ENCODE data around the gene FBRSL1.

The FBRSL1 gene

GRCh38 chr12:132496358-132496669 lies 6.4 kb downstream of the FBRSL1 start:
- TF ChIP-seq CTCF (IDR thresholded peaks at IDR 0.05): no peak

DNA sequence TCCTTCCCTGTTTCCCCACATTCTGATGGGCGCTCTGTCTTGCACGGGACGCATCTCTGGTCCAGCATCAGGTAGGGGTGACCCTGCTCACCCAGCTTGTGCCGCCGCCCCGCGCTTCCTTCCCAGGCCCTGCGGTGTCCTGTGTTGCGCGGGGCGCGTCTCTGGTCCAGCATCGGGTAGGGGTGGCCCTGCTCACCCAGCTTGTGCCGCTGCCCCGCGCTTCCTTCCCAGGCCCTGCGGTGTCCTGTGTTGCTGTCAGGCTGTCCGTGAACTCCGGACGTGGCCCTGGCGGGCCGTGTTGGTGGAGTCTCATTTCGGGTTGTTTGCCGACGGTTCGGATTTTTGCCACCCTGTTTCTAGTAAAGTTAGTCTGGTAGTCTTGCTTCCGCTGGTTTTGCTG lies 6.8 kb downstream of the FBRSL1 start:
- TF ChIP-seq CTCF (IDR thresholded peaks at IDR 0.05): no peak

DNA sequence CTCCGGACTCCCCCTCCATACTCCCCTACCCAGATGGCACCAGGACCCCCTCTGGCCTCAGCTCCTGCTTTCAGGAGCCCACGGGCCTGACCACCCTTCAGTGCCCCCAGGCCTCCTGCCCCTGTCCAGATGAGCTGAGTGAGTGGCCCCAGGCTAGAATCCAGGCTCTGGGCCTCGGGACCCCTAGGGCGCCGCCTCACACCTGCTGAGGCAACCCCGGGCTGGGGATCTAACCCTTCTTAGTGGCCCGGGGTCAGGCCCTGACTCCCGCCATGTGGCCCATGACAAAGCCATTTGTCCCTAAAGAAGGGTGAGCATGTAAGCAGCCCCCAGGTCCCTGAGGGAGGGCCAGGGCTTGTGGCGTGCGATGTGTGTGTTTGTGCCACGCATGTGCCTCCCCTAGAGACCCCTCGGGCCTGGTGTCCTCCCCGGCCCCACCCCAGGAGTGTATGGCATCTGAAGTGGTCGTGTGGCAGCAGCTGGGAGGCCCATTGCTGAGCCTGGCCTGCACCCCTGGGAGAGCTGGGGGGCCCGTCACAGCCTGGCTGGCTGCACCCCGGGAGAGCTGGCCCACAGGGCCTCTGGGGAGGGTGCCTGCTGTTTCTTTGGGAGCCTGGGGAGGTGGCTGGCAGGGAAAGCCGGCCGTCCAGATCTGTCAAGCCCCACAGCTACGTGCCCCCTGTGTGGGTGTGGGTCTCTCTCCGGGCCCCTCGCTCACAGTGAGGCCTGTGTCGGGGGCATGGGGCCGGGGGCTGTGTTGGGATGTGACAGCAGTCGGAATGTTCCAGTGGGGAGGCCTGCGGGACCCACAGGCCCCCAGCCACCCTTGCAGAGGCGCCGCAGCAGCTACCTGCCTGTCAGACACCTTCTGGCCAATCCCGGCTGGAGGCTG lies 7.8 kb downstream of the FBRSL1 start:
- TF ChIP-seq CTCF (IDR thresholded peaks at IDR 0.05): no peak

DNA sequence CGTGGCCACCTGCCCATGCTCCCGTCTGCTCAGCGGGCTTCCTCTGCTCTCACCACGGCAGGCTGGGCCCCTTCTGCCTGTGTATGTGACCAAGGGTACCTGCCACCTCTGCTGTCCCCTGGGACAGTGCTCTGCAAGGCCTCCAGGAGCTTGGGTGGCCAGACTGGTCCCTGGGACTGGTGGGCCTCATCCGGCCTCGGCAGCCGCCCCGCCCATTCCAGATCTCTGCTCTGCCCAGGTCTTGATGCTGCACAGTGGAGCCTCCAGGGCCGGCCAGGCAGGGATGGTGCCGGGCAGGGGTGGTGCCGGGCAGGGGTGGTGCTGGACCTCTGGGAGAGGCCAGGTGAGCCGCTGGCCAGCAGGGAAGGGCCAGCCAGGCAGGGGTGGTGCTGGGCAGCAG lies 9.0 kb downstream of the FBRSL1 start:
- TF ChIP-seq CTCF (IDR thresholded peaks at IDR 0.05): no peak

DNA sequence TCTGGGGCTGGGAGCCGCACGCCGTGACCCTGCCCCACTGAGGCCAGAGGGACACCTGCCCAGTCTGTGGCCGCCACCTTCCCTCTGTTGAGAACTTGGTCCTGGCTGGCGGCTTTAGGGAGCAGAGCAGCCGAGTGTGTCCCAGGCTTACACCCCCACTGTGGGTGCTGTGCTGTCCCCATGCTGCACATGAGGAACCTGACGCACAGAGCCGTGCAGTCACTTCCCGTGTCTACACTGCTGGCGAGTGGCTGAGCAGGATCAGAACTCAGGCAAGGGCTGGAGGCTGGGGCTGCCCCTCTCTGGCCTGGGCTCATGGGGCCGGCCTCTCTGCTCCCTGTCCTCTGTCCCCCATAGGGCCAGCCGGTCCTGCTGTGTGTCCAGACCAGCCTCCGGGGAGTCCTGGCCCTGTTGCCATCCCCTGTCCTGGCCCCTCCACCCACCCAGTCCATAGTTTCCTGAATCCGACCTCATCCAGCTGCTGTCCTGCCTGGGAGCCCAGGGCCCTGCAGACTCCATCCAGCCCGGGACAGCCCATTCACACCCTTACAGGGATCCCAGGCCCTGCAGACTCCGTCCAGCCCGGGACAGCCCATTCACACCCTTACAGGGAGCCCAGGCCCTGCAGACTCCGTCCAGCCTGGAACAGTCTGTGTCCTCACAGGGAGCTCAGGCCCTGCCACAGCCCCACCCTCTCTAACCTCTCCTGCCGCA lies 10.3 kb downstream of the FBRSL1 start:
- no peak for TF ChIP-seq CTCF (IDR thresholded peaks at IDR 0.05)

DNA sequence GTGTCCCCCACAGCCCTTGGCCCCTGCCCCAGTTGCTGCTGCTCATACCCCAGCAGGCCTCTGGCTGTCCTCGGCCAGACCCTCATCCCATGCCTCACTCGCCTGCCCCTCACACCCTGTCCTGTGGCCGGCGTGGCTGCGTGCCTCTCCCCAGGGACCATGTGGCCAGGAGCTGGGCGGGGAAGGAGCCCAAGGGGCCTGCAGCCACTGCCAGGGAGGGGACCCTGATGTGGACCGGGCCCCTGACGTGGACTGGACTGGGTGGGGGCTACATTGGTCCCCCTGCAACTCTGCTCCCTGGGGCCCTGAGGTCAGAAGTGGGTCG lies 10.9 kb downstream of the FBRSL1 start:
- TF ChIP-seq CTCF (IDR thresholded peaks at IDR 0.05): no peak

GRCh38 chr12:132501204-132501940 lies 11.4 kb downstream of the FBRSL1 start:
- no peak for TF ChIP-seq CTCF (IDR thresholded peaks at IDR 0.05)
